Skeletal muscle tissue (tissue), 4 donors: ENCODE data around the gene CD9. TPM values are rescaled to one million over a fixed set of nuclear protein-coding genes. Genes with fewer than 3 reads are reported as not detected.
A peak's percentile ranks its signal among the peaks of the same experiment; 100 is the strongest.

ENCODE experiments used
- H3K27ac ChIP-seq: one replicate; pipeline ENCODE4 v1.7.0; 2013; ENCODE audit warnings: mild to moderate bottlenecking, low read depth, low read length, inconsistent platforms
- H3K27me3 ChIP-seq, 3 donors: one replicate each; pipeline ENCODE4 v1.7.0; 2013; ENCODE audit warnings: low read length in 3 of 3; ENCODE audit not compliant: control insufficient read depth in 3 of 3, insufficient read depth in 3 of 3
- H3K36me3 ChIP-seq, 3 donors: one replicate each; pipeline ENCODE4 v1.7.0; 2013; ENCODE audit warnings: low read length in 3 of 3; ENCODE audit not compliant: control insufficient read depth in 3 of 3, insufficient read depth in 3 of 3
- H3K4me1 ChIP-seq, 3 donors: one replicate each; pipeline ENCODE4 v1.7.0; 2013; ENCODE audit warnings: low read length in 3 of 3, mild to moderate bottlenecking in 3 of 3; ENCODE audit not compliant: control insufficient read depth in 3 of 3, insufficient read depth in 3 of 3
- H3K4me3 ChIP-seq, 3 donors: one replicate each; pipeline ENCODE4 v1.7.0; 2013; ENCODE audit warnings: low read length in 3 of 3
- H3K9ac ChIP-seq, 3 donors: one replicate each; pipeline ENCODE4 v1.7.0; 2013; ENCODE audit warnings: low read length in 3 of 3, mild to moderate bottlenecking in 3 of 3, moderate library complexity in 2 of 3, low read depth in 1 of 3
- H3K9me3 ChIP-seq, 3 donors: one replicate each; pipeline ENCODE4 v1.7.0; 2013; ENCODE audit warnings: low read length in 3 of 3; ENCODE audit not compliant: control insufficient read depth in 3 of 3
- total RNA-seq: library from RNA; depleted of rRNA; stranded (reverse); fragments of >200 nt; gene quantifications from one replicate; pipeline ENCODE4 v1.2.3, GENCODE V29; 2014
- donor health status: Osteomylitis.

The CD9 gene
- total RNA-seq, 1 donor from 2014 or later, result 62.6 TPM

DNA sequence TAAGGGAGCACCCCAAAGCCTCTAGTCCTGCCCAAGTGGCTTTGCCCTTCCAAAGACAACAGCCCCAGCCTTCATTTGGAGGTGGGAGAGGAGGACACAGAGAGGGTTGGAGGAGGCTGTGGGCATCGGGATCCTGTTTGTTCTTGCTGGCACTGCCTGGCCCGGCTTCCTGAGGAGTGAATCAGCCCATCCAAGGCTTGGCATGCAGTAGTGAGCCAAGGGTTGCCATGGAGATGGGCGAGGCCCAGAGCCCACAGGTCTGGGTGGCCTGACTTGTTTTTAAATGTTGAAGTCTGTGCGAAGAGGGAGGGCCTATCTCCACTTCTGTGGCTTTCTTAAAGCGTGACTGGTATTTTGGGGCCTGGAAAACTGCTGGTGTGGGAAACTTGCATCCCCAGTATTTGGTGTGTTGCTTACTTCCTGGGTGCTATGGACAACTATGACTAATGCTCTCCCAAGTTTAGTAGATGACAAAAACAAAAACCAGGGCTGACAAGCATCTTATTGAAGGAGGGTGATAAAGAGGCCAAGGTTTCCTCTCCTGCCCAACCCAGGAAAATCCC is 15.8 kb downstream of the CD9 start:
- H3K4me3 ChIP-seq, result peak overlapping the region in 1 of 3 donors; percentile 30
- no peaks in the 10 kb centered on the region for H3K27me3 ChIP-seq
- H3K27ac ChIP-seq, result peak overlapping the region; percentile 17
- H3K9me3 ChIP-seq, result no peaks in the 10 kb centered on the region
- peaks cover 0 to 2% (median 0%) of the 10 kb centered on the region in 3 donors for H3K36me3 ChIP-seq
- peak overlapping the region in 1 of 3 donors; percentile 47 for H3K9ac ChIP-seq
- H3K4me1 ChIP-seq, result peaks cover 20 to 34% (median 26%) of the 10 kb centered on the region in 3 donors

DNA sequence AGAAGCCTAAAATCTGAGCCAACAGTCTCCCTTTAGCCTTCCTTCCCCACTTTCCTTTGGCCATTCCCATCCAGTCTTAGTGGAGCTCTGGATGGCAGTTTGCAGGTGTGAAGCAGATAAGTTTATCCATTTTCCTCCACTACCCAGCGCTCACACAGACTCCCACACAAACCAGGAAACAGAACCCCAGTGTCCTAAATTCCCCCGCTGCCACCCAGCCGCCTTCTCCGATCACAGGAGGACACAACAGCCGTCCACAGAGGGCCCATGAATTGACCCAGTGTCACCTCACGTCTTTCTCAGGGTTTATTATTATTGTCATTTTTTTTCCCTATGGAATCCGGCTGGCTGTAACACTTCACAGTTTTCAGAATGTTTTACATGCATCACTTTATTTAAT is 16.4 kb downstream of the CD9 start:
- Histone ChIP-seq H3K9ac (peak overlapping the region in 1 of 3 donors; percentile 47), H3K36me3 (peaks cover 0 to 2% (median 0%) of the 10 kb centered on the region in 3 donors), H3K9me3 (no peaks in the 10 kb centered on the region), H3K4me1 (peaks cover 23 to 35% (median 28%) of the 10 kb centered on the region in 3 donors), H3K27ac (peak overlapping the region; percentile 17), H3K27me3 (no peaks in the 10 kb centered on the region), H3K4me3 (no peak overlapping the region)

DNA sequence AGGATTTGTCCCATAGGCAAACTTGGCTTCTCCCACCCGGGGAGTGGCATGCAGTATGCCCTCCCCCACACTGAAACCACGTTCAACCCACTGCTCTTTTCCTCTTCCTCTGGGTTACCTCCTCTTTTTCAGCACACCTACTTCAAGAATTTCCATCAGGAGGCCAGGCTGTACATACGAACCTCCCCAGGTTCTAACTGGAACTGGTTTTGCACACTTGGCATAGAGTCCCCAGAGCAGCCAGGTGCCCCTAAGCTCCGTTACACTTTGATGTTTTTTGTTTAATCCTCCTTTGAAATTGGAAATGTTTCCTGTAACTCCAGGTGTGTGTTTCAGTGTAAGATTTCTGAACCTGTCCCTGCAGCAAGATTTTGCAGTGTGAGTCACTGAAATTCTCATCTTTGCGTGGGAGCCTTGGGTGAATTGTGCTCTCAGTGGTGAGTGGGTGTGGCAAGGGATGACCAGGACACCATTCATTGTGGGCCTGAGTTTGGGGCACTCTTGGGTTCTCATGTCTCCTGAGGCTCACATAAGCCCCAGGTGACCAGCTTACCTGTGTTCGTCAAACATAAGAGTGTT is 18.2 kb downstream of the CD9 start:
- no peak overlapping the region for H3K27ac ChIP-seq
- no peaks in the 10 kb centered on the region for H3K27me3 ChIP-seq
- H3K4me3 ChIP-seq, result no peak overlapping the region
- H3K36me3 ChIP-seq, result no peaks in the 10 kb centered on the region
- no peaks in the 10 kb centered on the region for H3K9me3 ChIP-seq
- H3K9ac ChIP-seq, result no peak overlapping the region
- H3K4me1 ChIP-seq, result peaks cover 32 to 42% (median 34%) of the 10 kb centered on the region in 3 donors

DNA sequence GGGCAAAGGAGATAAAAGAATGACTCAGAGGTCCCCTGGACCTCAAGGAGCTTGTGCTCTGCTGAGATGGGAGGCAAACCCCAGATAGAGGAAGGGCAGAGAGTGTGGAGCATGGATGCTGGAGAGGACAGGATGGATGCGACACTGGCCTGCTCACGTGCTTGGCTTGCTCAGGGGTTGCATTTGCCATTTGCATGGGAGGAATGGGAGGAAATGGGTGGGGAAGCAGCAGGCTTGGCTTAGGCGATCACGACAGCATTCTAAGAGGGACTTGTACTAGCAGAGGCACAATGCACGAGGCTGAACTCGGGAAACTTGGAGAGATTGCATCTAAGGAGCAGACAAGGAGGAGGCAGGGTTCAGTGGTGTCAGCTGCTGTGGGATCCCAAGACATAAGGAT is 19.8 kb downstream of the CD9 start:
- Histone ChIP-seq H3K9ac (no peak overlapping the region), H3K9me3 (no peaks in the 10 kb centered on the region), H3K36me3 (no peaks in the 10 kb centered on the region), H3K4me1 (peaks cover 33 to 46% (median 46%) of the 10 kb centered on the region in 3 donors), H3K4me3 (no peak overlapping the region), H3K27ac (no peak overlapping the region), H3K27me3 (no peaks in the 10 kb centered on the region)

DNA sequence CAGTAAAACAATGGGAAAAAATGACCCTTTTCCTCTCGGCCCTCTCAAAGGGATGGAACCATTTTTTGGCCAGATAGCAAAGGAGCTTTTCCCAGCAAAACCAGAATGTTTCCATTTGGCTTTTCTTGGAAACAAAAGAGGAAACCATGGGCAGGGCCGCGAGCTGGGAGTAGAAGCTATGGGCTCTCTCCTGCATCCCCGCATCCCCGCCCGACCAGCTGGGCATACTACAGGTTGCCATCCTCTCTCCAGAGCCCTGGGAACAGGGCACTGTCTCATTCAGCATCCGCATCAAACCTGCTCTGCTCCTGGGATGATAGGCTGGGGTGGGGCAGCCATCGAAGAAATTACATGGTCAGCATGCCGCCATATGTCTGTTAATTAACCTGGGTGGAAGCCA is 20.9 kb downstream of the CD9 start:
- no peak overlapping the region for H3K9ac ChIP-seq
- H3K4me1 ChIP-seq, result peaks cover 36 to 53% (median 49%) of the 10 kb centered on the region in 3 donors
- no peaks in the 10 kb centered on the region for H3K27me3 ChIP-seq
- H3K36me3 ChIP-seq, result no peaks in the 10 kb centered on the region
- peak overlapping the region; percentile 46 for H3K27ac ChIP-seq
- H3K4me3 ChIP-seq, result no peak overlapping the region
- no peaks in the 10 kb centered on the region for H3K9me3 ChIP-seq

DNA sequence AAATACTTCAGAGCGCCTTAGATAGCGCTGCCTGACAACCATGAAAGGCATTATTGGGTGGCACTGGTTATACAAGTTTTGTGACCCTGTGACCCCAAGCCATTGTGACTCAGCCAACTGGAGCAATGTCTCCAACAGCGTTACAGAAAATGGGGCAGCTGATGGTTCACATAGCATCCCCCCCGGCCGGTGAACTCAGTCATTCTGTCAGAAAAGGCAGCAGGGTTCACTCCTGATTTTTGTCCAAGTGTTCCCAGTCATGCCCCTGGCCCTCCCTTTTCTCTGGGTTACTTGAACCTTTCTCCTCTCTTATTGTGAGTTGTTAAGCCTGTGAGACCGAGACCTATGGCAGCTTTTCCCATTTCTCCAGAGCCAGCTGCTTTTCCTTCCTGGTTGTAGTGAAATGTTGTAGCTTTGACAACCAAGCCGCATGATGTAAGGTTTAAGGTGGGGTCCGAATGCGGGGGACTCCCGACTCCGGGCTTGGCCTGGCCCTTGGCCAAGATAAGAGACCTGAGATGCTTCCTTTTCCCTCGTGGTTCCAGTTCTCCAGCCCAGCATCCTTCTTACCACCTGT is 22.0 kb downstream of the CD9 start:
- Histone ChIP-seq H3K9me3 (no peaks in the 10 kb centered on the region), H3K9ac (peak overlapping the region in 1 of 3 donors; percentile 8), H3K27me3 (no peaks in the 10 kb centered on the region), H3K4me3 (no peak overlapping the region), H3K4me1 (peaks cover 41 to 56% (median 55%) of the 10 kb centered on the region in 3 donors), H3K36me3 (no peaks in the 10 kb centered on the region), H3K27ac (no peak overlapping the region)

DNA sequence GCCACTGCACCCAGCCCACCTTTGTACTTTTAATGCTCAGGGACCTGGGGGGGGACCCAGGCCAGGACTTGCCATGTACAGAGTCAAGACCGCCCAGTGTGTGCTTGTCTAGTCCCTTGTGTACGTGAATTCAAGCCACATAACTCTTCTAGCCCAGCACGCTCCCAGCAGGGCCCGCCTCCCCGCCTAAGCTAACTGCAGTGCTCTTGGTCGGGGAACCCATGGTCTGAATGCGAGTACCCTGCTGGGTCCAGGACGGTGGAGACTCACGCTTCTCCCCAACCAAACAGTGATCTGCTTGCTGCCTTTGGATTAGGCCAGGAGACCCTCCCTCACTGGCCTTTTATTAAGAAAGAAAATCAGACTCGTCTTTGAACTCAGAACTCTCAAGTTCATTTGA is 23.3 kb downstream of the CD9 start:
- Histone ChIP-seq H3K4me1 (peaks cover 55 to 69% (median 68%) of the 10 kb centered on the region in 3 donors), H3K27ac (no peak overlapping the region), H3K27me3 (no peaks in the 10 kb centered on the region), H3K36me3 (peaks cover 0 to 4% (median 0%) of the 10 kb centered on the region in 3 donors), H3K9ac (no peak overlapping the region), H3K4me3 (no peak overlapping the region), H3K9me3 (no peaks in the 10 kb centered on the region)

DNA sequence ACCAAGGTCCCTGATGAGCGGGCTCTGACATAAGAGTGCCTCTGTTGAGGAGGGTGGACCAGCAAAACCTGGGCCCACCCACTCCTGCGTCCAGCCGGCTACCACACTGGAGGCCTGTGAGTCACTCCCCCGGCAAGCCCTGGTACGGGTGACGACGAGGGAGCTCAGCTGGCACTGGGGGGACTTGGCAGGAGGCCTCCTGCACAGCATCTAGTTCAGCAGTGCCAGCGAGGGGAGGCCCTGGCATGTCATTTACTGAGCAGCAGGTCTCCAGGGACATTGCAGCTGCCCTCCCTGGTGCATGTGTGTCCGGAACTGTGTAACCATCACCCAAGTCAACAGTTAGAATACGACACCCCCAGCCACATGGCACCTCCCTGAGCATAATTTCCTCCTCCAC is 24.4 kb downstream of the CD9 start:
- peaks cover 65 to 79% (median 78%) of the 10 kb centered on the region in 3 donors for H3K4me1 ChIP-seq
- no peak overlapping the region for H3K9ac ChIP-seq
- H3K4me3 ChIP-seq, result no peak overlapping the region
- no peaks in the 10 kb centered on the region for H3K9me3 ChIP-seq
- peaks cover 0 to 4% (median 0%) of the 10 kb centered on the region in 3 donors for H3K36me3 ChIP-seq
- no peaks in the 10 kb centered on the region for H3K27me3 ChIP-seq
- H3K27ac ChIP-seq, result peak overlapping the region; percentile 11

DNA sequence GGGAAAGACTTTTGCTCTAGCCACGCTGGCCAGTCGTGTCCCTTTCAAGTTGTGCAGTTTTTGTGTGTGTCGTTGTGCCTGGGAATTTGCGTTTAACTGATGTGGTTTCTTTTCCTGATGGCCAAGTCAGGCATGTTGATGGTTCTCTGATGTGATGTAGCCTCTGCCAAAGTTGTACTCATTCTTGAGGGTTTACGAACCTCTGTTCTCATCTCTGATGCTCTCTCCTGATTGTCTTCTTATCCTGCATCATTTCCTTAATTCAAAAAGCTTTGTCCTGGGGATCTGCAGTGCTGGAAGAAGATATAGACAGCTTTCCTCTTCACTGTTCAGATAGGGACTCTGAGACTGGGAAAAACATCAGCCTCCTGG is 25.4 kb downstream of the CD9 start:
- H3K36me3 ChIP-seq, result peaks cover 0 to 4% (median 0%) of the 10 kb centered on the region in 3 donors
- peak overlapping the region in 2 of 3 donors; percentile 62 to 63 for H3K4me3 ChIP-seq
- H3K9ac ChIP-seq, result peak overlapping the region; percentile 71 to 81 (median 81)
- H3K27ac ChIP-seq, result peak overlapping the region; percentile 85
- H3K4me1 ChIP-seq, result peaks cover 70 to 84% (median 83%) of the 10 kb centered on the region in 3 donors
- H3K27me3 ChIP-seq, result no peaks in the 10 kb centered on the region
- no peaks in the 10 kb centered on the region for H3K9me3 ChIP-seq

DNA sequence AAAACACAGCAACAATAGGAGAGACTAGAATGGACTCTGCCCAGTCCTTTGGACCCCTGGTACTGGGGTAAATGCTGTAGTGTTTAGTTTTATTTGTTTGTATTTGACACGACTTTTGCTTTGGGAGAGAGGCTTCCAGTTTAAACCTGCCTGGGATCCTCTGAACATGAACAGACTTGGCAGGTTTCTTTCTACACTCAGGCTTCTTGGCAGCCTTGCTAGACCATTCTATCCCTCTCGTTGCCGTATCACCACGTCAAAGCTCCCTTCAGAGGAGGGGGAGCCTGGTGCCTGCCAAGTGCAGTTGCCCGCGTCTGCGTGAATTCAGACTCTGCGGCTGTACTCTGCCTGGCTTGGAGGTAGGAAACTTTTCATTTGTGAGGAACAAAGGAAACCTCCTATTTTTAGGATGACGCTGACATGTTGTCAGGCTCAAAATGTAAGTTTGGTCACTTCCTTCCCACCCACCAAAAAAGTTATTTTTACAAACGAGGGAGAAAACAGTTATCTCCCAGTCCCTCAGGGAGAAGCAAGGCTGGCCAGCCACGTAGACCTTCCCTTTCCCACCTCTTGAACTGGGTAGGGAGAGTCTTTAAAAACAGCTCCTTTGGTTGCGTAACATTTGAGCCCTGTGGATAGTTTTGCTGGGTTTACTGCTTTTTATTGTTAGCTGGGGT is 25.9 kb downstream of the CD9 start:
- H3K27me3 ChIP-seq, result no peaks in the 10 kb centered on the region
- peaks cover 70 to 85% (median 83%) of the 10 kb centered on the region in 3 donors for H3K4me1 ChIP-seq
- peak overlapping the region; percentile 71 to 81 (median 81) for H3K9ac ChIP-seq
- H3K4me3 ChIP-seq, result peak overlapping the region; percentile 52 to 63 (median 62)
- no peaks in the 10 kb centered on the region for H3K9me3 ChIP-seq
- H3K36me3 ChIP-seq, result peaks cover 0 to 4% (median 0%) of the 10 kb centered on the region in 3 donors
- H3K27ac ChIP-seq, result peak overlapping the region; percentile 85
